CD4-positive, alpha-beta T cell treated with Interleukin-15 for 4 hours (primary cell): ENCODE measurements around the gene IPO5.

Source experiments
- DNase-seq: peaks from one replicate; pipeline ENCODE4 v3.0.0-alpha.2; 2020; ENCODE audit warnings: low spot score

Gene IPO5

GRCh38 chr13:97953376-97953970 lies at the start of gene IPO5:
IPO5 (plus strand) TSS chr13:97953675; CDS start chr13:97976697, 23,022 bp downstream.
- no peak for DNase-seq

- DNase-seq: no peak
Measured at GRCh38 chr13:97904059-97904458, 49.4 kb upstream of the IPO5 start.

GRCh38 chr13:97905517-97905916 lies 48.0 kb upstream of the IPO5 start:
- no peak for DNase-seq

GRCh38 chr13:97911311-97912138 lies 42.0 kb upstream of the IPO5 start:
- DNase-seq: no peak

GRCh38 chr13:97912139-97912535 lies 41.3 kb upstream of the IPO5 start:
- DNase-seq: no peak

GRCh38 chr13:97913206-97913605 lies 40.3 kb upstream of the IPO5 start:
- no peak for DNase-seq

GRCh38 chr13:97914540-97914939 lies 38.9 kb upstream of the IPO5 start:
- no peak for DNase-seq

GRCh38 chr13:97921176-97921816 lies 32.2 kb upstream of the IPO5 start:
- no peak for DNase-seq

- DNase-seq: no peak
Measured at GRCh38 chr13:97928301-97928700, 25.2 kb upstream of the IPO5 start.

- no peak for DNase-seq
Measured at GRCh38 chr13:97932036-97932435, 21.4 kb upstream of the IPO5 start.

GRCh38 chr13:97932647-97933046 lies 20.8 kb upstream of the IPO5 start:
- DNase-seq: no peak

GRCh38 chr13:97933776-97934175 lies 19.7 kb upstream of the IPO5 start:
- DNase-seq: no peak

GRCh38 chr13:97934590-97934989 lies 18.9 kb upstream of the IPO5 start:
- no peak for DNase-seq

GRCh38 chr13:97935071-97935470 lies 18.4 kb upstream of the IPO5 start:
- DNase-seq: no peak

GRCh38 chr13:97936036-97936435 lies 17.4 kb upstream of the IPO5 start:
- DNase-seq: no peak

- no peak for DNase-seq
Measured at GRCh38 chr13:97938706-97939475, 14.6 kb upstream of the IPO5 start.

- no peak for DNase-seq
Measured at GRCh38 chr13:97944396-97945029, 9.0 kb upstream of the IPO5 start.

GRCh38 chr13:97945342-97945741 lies 8.1 kb upstream of the IPO5 start:
- DNase-seq: no peak

- no peak for DNase-seq
Measured at GRCh38 chr13:97945792-97946419, 7.6 kb upstream of the IPO5 start.

GRCh38 chr13:97946951-97947588 lies 6.4 kb upstream of the IPO5 start:
- DNase-seq: no peak

GRCh38 chr13:97948041-97948440 lies 5.4 kb upstream of the IPO5 start:
- no peak for DNase-seq
